Peyer's patch (tissue), 4 donors: ENCODE measurements around the gene HTT. TPM values are rescaled to one million over a fixed set of nuclear protein-coding genes. Genes with fewer than 3 reads are reported as not detected.

ENCODE experiments used
- DNase-seq, 3 donors: peaks; one replicate each; pipeline ENCODE4 v3.0.0-alpha.2; 2017 to 2019
- H3K27ac ChIP-seq, 4 donors: fragments of 200-600 bp; sonication (generic); one replicate each; pipeline ENCODE4 v1.5.1; 2016 to 2019
- H3K27me3 ChIP-seq, 2 donors: fragments of 200-600 bp; sonication (generic); one replicate each; pipeline ENCODE4 v1.5.1; 2019
- H3K36me3 ChIP-seq, 3 donors: fragments of 200-600 bp; sonication (generic); one replicate each; pipeline ENCODE4 v1.5.1; 2016 to 2019
- H3K4me1 ChIP-seq, 4 donors: fragments of 200-600 bp; sonication (generic); one replicate each; pipeline ENCODE4 v1.5.1; 2016 to 2019
- H3K4me3 ChIP-seq, 4 donors: fragments of 200-600 bp; sonication (generic); 1 replicate in 3 of 4; 2 replicates in 1 of 4; pipeline ENCODE4 v1.5.1; 2016 to 2019; ENCODE audit warnings: mild to moderate bottlenecking in 1 of 4
- H3K9me3 ChIP-seq, 4 donors: fragments of 200-600 bp; sonication (generic); one replicate each; pipeline ENCODE4 v1.5.1; 2016 to 2019; ENCODE audit warnings: mild to moderate bottlenecking in 1 of 4
- CTCF ChIP-seq, 6 experiments: fragments of 450-650 bp in 4 of 6; fragments of 200-600 bp in 2 of 6; sonication (generic) in 1 of 6; IDR thresholded peaks; one replicate each; pipeline ENCODE4 v1.5.1; 2017 to 2019; ENCODE audit warnings: antibody characterized with exemption in 6 of 6, mild to moderate bottlenecking in 3 of 6, moderate library complexity in 1 of 6
- POLR2A ChIP-seq, 2 donors: fragments of 450-650 bp; IDR thresholded peaks; one replicate each; pipeline ENCODE4 v1.5.1; 2017; ENCODE audit warnings: antibody characterized with exemption in 2 of 2, mild to moderate bottlenecking in 2 of 2, moderate library complexity in 2 of 2
- total RNA-seq, 4 donors: library from RNA; depleted of rRNA; stranded (reverse); fragments of >200 nt; gene quantifications; one replicate each; pipeline ENCODE4 v1.1.0, GENCODE V29; 2016

Gene HTT
- total RNA-seq, 4 donors from 2014 or later, result 62.3 to 133 (median 113) TPM

DNA sequence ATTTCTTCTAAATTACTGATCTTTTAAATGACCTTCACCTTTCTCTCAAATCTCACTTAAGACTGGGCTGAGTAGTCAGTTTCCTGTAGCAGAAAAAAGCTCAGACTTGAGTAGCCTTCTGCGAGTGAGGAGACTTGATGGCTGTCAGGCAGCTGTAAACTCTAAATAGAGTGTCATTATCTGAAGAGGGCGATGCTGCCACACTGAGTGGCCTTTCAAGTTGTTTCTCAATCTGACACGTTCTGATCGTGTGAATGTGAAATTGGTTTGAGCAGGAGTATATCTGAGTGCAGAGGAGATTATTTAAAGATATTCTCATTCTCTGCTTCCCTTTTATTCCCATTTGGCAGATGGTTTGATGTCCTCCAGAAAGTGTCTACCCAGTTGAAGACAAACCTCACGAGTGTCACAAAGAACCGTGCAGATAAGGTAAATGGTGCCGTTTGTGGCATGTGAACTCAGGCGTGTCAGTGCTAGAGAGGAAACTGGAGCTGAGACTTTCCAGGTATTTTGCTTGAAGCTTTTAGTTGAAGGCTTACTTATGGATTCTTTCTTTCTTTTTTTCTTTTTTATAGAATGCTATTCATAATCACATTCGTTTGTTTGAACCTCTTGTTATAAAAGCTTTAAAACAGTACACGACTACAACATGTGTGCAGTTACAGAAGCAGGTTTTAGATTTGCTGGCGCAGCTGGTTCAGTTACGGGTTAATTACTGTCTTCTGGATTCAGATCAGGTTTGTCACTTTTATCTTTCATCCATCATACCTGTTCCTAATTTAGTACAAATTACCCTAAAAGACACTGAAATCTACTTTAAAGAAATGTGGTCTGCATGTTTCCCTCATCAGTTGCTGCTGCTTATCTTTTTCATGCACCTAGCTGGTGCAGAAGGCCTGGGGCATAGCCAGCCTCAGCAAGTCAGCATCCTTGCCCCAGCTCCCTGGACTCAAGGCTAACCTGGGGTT lies 100.2 kb downstream of the HTT start:
- no peaks in the 10 kb centered on the region for H3K27me3 ChIP-seq
- no peaks in the 10 kb centered on the region for H3K4me1 ChIP-seq
- no peak for DNase-seq
- no peaks in the 10 kb centered on the region for H3K9me3 ChIP-seq
- no peak overlapping the region for H3K4me3 ChIP-seq
- no peak for TF ChIP-seq CTCF (IDR thresholded peaks at IDR 0.05)
- TF ChIP-seq POLR2A (IDR thresholded peaks at IDR 0.05), result no peak
- H3K36me3 ChIP-seq, result peaks cover 0 to 75% (median 0%) of the 10 kb centered on the region in 3 donors
- no peak overlapping the region for H3K27ac ChIP-seq

GRCh38 chr4:3176367-3177229 lies 102.1 kb downstream of the HTT start:
- H3K4me1 ChIP-seq, result no peaks in the 10 kb centered on the region
- TF ChIP-seq POLR2A (IDR thresholded peaks at IDR 0.05) (no peak), CTCF (IDR thresholded peaks at IDR 0.05) (no peak)
- no peak for DNase-seq
- no peaks in the 10 kb centered on the region for H3K9me3 ChIP-seq
- H3K27ac ChIP-seq, result no peak overlapping the region
- H3K36me3 ChIP-seq, result peaks cover 0 to 87% (median 0%) of the 10 kb centered on the region in 3 donors
- H3K27me3 ChIP-seq, result no peaks in the 10 kb centered on the region
- no peak overlapping the region for H3K4me3 ChIP-seq

DNA sequence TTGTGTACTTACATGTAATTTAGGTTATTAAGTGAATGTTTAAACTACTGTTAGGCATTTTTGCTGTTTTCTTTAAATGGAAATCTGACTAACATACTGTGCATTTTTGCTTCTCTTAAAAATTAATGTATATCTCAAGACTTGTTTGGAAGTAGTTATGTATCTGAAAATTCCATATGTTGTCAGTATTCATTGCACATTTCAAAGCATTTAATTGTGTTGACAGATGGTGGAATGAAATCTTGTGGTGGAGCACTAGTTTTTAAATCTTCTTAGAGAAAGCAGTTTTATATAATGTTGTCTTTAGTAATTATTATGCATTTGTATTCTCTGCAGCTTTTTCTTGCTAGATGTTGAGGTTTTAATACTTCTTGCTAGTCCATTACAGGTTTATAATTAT lies 102.9 kb downstream of the HTT start:
- DNase-seq, result no peak
- Histone ChIP-seq H3K4me1 (no peaks in the 10 kb centered on the region), H3K4me3 (no peak overlapping the region), H3K27me3 (no peaks in the 10 kb centered on the region), H3K9me3 (no peaks in the 10 kb centered on the region), H3K36me3 (peaks cover 0 to 88% (median 0%) of the 10 kb centered on the region in 3 donors), H3K27ac (no peak overlapping the region)
- no peak for TF ChIP-seq POLR2A (IDR thresholded peaks at IDR 0.05)
- TF ChIP-seq CTCF (IDR thresholded peaks at IDR 0.05), result no peak

DNA sequence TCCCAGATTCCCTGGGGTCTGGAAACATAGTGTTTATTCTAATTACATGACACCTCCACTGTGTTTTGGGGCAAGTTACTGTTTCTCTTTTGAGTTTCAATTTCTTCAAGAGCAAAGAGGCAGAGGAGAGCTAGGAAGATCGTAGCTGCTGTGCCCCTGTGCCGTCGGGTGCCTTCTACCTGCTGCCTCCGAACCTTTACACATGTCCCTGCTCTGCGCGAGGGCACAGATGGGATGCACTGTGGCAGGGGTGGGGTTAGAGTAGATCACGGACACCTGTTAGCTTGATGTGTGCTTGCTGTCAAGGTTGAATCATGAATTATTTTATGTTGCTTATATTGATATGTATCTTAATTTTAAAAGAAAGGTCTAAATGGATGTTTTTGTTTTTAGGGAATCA lies 103.4 kb downstream of the HTT start:
- no peak for DNase-seq
- TF ChIP-seq POLR2A (IDR thresholded peaks at IDR 0.05), result no peak
- TF ChIP-seq CTCF (IDR thresholded peaks at IDR 0.05), result no peak
- H3K4me3 ChIP-seq, result no peak overlapping the region
- no peak overlapping the region for H3K27ac ChIP-seq
- peaks cover 0 to 88% (median 0%) of the 10 kb centered on the region in 3 donors for H3K36me3 ChIP-seq
- no peaks in the 10 kb centered on the region for H3K27me3 ChIP-seq
- H3K9me3 ChIP-seq, result no peaks in the 10 kb centered on the region
- H3K4me1 ChIP-seq, result no peaks in the 10 kb centered on the region

DNA sequence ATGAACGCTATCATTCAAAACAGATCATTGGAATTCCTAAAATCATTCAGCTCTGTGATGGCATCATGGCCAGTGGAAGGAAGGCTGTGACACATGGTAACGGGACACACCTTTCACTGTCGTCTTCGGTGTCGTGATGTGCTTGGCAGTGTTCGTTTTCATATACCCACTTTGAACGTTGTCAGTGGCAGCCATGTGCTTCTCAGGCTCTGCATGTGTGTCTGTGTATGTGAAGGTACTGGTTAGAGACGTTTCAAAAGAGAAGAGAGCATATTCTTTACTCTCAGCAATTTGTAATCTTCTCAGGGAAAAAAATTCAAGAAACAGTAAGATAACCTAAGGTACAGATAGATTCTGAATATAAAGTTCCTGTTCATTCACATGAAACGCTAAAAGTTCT lies 103.9 kb downstream of the HTT start:
- H3K27ac ChIP-seq, result no peak overlapping the region
- no peaks in the 10 kb centered on the region for H3K9me3 ChIP-seq
- no peak overlapping the region for H3K4me3 ChIP-seq
- TF ChIP-seq CTCF (IDR thresholded peaks at IDR 0.05), result no peak
- TF ChIP-seq POLR2A (IDR thresholded peaks at IDR 0.05), result no peak
- H3K36me3 ChIP-seq, result peaks cover 0 to 88% (median 0%) of the 10 kb centered on the region in 3 donors
- no peaks in the 10 kb centered on the region for H3K27me3 ChIP-seq
- no peak for DNase-seq
- no peaks in the 10 kb centered on the region for H3K4me1 ChIP-seq
